Vagina (tissue), 2 donors: Measurements from ENCODE around the gene ATG5. TPM values are rescaled to one million over a fixed set of nuclear protein-coding genes. Genes with fewer than 3 reads are reported as not detected.

Experiments
- DNase-seq, 2 donors: peaks; one replicate each; pipeline ENCODE4 v3.0.0-alpha.2; 2017; ENCODE audit errors: extremely low spot score in 2 of 2
- H3K27ac ChIP-seq: fragments of 200-600 bp; sonication (generic); one replicate; pipeline ENCODE4 v1.5.1; 2019
- H3K27me3 ChIP-seq: fragments of 200-600 bp; sonication (generic); one replicate; pipeline ENCODE4 v1.5.1; 2019
- H3K36me3 ChIP-seq, 2 donors: fragments of 200-600 bp; sonication (generic); one replicate each; pipeline ENCODE4 v1.5.1; 2017 to 2019
- H3K4me1 ChIP-seq: fragments of 200-600 bp; sonication (generic); one replicate; pipeline ENCODE4 v1.5.1; 2019
- H3K4me3 ChIP-seq, 2 donors: fragments of 200-600 bp; sonication (generic); 1 replicate in 1 of 2; 2 replicates in 1 of 2; pipeline ENCODE4 v1.5.1; 2016 to 2019
- H3K9me3 ChIP-seq: fragments of 200-600 bp; sonication (generic); one replicate; pipeline ENCODE4 v1.5.1; 2019
- POLR2A ChIP-seq, 2 donors: fragments of 450-650 bp; IDR thresholded peaks; one replicate each; pipeline ENCODE4 v1.6.1; 2017; ENCODE audit warnings: antibody characterized with exemption in 2 of 2, mild to moderate bottlenecking in 2 of 2, moderate library complexity in 2 of 2
- POLR2AphosphoS5 ChIP-seq, 2 donors: sonication (generic); formaldehyde crosslinking; IDR thresholded peaks; one replicate each; pipeline ENCODE4 v1.9.0; 2017; ENCODE audit warnings: antibody characterized with exemption in 2 of 2, mild to moderate bottlenecking in 2 of 2, low read depth in 1 of 2; ENCODE audit not compliant: insufficient read depth in 1 of 2
- intact Hi-C: fragments of 100-400 bp; cut with DNase I; formaldehyde crosslinking; loops from one replicate; pipeline ENCODE4 v1.15.1; 2023
- total RNA-seq: library from RNA; depleted of rRNA; stranded (reverse); fragments of >200 nt; gene quantifications from one replicate; pipeline ENCODE4 v1.2.3, GENCODE V29; 2016
- TF ChIP-seq, protein P1 (sequence below), 3 experiments: fragments of 450-650 bp in 2 of 3; fragments of 200-600 bp in 1 of 3; sonication (generic) in 1 of 3; IDR thresholded peaks; one replicate each; pipeline ENCODE4 v1.5.1; 2017 to 2019; ENCODE audit warnings: antibody characterized with exemption in 3 of 3, mild to moderate bottlenecking in 2 of 3, moderate library complexity in 2 of 3

The ATG5 gene
- total RNA-seq, 1 donor from 2014 or later, result 37.1 TPM

DNA sequence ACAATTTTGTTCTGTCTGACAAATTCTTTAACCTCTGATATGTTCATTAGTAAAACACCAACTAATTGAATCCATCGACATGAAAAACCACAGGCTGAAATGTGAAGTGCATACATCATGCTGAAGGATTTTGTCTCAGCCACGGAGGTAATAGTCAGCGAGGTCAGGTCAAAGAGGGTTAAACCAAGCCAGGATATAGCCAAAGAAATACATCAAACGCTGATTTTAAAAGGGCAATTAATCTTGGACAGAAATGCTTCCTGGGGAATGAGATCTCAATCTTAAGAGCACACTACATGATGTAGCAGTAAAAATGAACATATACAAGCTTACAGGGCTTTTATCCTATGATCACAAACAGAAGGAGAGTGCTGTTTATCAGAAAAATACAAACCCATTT is 132.7 kb downstream of the ATG5 start:
- no peak overlapping the region for H3K4me3 ChIP-seq
- H3K27me3 ChIP-seq, result no peaks in the 10 kb centered on the region
- no peaks in the 10 kb centered on the region for H3K9me3 ChIP-seq
- H3K27ac ChIP-seq, result no peak overlapping the region
- TF ChIP-seq POLR2AphosphoS5 (IDR thresholded peaks at IDR 0.05; ENCODE audit: insufficient read depth in 1 of 2, low read depth in 1 of 2) (no peak), POLR2A (IDR thresholded peaks at IDR 0.05) (no peak)
- TF ChIP-seq, protein P1, sequence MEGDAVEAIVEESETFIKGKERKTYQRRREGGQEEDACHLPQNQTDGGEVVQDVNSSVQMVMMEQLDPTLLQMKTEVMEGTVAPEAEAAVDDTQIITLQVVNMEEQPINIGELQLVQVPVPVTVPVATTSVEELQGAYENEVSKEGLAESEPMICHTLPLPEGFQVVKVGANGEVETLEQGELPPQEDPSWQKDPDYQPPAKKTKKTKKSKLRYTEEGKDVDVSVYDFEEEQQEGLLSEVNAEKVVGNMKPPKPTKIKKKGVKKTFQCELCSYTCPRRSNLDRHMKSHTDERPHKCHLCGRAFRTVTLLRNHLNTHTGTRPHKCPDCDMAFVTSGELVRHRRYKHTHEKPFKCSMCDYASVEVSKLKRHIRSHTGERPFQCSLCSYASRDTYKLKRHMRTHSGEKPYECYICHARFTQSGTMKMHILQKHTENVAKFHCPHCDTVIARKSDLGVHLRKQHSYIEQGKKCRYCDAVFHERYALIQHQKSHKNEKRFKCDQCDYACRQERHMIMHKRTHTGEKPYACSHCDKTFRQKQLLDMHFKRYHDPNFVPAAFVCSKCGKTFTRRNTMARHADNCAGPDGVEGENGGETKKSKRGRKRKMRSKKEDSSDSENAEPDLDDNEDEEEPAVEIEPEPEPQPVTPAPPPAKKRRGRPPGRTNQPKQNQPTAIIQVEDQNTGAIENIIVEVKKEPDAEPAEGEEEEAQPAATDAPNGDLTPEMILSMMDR (IDR thresholded peaks at IDR 0.05), result no peak
- intact Hi-C loops, result no loop called here
- H3K36me3 ChIP-seq, result no peaks in the 10 kb centered on the region
- no peaks in the 10 kb centered on the region for H3K4me1 ChIP-seq
- DNase-seq, result no peak

DNA sequence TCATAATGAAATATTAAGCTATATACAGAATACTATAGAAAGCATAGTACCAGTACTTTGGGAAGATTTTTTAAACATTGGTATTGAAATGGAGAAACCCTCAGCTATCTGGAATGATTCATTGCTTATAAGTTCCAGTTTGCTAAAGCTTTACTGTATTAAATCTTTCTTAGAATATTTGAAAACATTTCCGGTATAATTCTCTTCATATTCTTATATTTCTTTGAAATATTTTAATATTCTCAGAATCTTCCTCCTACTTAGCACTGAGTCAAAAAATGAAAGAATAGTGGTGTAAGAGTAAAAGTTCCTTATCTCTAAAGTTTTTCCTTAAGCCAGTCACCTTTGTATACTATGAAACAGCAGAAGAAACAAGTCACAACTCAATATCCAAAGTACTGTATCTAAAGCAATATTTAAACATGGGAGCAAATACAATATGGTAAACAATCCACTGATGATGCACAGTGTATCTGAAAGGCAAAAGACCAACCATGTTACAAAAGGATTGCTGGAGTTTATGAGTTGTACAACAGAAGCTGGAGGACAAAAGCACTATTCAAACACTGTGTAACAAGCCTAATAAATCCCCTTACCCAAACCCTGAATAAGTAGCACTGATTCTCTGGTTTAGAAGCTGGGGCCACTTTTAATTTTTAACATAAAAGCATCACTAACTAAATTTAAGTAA is 137.3 kb downstream of the ATG5 start:
- TF ChIP-seq, protein P1 (IDR thresholded peaks at IDR 0.05), result no peak
- TF ChIP-seq POLR2AphosphoS5 (IDR thresholded peaks at IDR 0.05; ENCODE audit: insufficient read depth in 1 of 2, low read depth in 1 of 2), result no peak
- no peak for TF ChIP-seq POLR2A (IDR thresholded peaks at IDR 0.05)
- no peak overlapping the region for H3K4me3 ChIP-seq
- H3K27ac ChIP-seq, result no peak overlapping the region
- intact Hi-C loops, result no loop called here
- H3K36me3 ChIP-seq, result no peaks in the 10 kb centered on the region
- H3K27me3 ChIP-seq, result no peaks in the 10 kb centered on the region
- H3K4me1 ChIP-seq, result no peaks in the 10 kb centered on the region
- H3K9me3 ChIP-seq, result no peaks in the 10 kb centered on the region
- no peak for DNase-seq

DNA sequence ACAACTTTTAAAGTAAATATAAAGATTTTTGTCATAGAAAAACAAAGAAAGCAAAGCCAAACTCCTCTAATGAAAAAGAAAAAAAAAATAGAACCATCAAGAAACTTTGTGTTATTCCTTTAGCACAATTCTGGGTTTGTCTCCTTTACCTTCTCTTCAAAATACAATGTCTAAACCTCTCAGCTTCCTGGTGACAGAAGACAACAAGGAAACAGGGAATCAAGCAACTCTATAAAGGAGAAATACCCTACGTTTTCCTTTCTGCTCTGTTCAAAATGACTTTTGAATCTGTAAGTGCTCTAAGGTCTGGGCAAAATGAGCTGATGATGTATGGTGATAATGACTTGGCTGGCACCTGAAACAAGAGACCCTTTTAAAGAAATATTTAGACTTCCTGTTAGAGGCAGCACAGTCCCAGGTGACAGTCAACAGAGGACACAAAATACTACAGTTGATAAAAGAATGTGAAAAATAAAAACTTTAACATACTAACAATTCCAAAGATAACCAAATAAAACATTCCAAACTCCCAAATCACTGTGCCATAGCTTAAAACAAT is 138.1 kb downstream of the ATG5 start:
- H3K36me3 ChIP-seq, result no peaks in the 10 kb centered on the region
- no peaks in the 10 kb centered on the region for H3K4me1 ChIP-seq
- no peaks in the 10 kb centered on the region for H3K9me3 ChIP-seq
- H3K27ac ChIP-seq, result no peak overlapping the region
- intact Hi-C loops, result no loop called here
- no peak overlapping the region for H3K4me3 ChIP-seq
- no peak for DNase-seq
- H3K27me3 ChIP-seq, result no peaks in the 10 kb centered on the region
- TF ChIP-seq, protein P1 (IDR thresholded peaks at IDR 0.05), result no peak
- TF ChIP-seq POLR2AphosphoS5 (IDR thresholded peaks at IDR 0.05; ENCODE audit: insufficient read depth in 1 of 2, low read depth in 1 of 2) (no peak), POLR2A (IDR thresholded peaks at IDR 0.05) (no peak)

DNA sequence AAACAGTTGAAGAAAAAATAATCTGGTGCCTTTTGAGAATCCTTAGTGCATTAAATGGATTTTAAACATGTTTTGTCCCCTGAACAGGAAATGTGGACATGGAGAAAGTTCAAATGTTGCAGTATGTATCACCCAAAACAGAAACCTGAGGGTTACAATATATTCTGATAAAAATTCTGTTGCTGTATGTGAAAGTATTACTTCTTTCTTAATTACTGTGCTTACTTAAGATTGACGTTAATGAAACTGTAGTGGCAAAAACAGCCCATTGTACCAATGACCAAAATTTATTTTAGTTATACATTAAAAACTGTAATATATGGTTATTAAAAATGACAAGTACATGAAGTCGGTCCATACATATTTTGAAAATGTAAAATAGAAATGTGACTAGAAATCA is 138.8 kb downstream of the ATG5 start:
- H3K4me3 ChIP-seq, result no peak overlapping the region
- no peak overlapping the region for H3K27ac ChIP-seq
- H3K9me3 ChIP-seq, result no peaks in the 10 kb centered on the region
- DNase-seq, result no peak
- H3K4me1 ChIP-seq, result no peaks in the 10 kb centered on the region
- TF ChIP-seq POLR2A (IDR thresholded peaks at IDR 0.05) (no peak), POLR2AphosphoS5 (IDR thresholded peaks at IDR 0.05; ENCODE audit: insufficient read depth in 1 of 2, low read depth in 1 of 2) (no peak)
- TF ChIP-seq, protein P1 (IDR thresholded peaks at IDR 0.05), result no peak
- no peaks in the 10 kb centered on the region for H3K27me3 ChIP-seq
- H3K36me3 ChIP-seq, result no peaks in the 10 kb centered on the region
- intact Hi-C loops, result no loop called here

DNA sequence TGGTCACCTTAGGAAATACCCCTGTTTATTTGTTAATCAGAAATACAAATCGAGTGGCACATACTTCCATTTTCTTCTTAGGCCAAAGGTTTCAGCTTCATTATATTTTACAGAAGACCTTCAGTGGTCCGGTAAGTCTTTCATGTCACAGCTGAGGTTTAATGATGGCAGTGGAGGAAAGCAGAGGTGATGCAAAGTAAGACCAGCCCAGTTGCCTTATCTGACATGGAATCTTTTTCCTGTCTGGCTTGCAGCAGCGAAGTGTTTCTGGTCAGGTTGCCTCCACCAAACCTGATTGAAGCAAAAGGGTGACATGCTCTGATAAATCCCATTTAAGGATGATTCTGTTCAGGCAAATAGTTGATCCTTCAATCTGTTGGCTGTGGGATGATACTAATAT is 139.4 kb downstream of the ATG5 start:
- Histone ChIP-seq H3K4me1 (no peaks in the 10 kb centered on the region), H3K27ac (no peak overlapping the region), H3K9me3 (no peaks in the 10 kb centered on the region), H3K4me3 (no peak overlapping the region), H3K36me3 (no peaks in the 10 kb centered on the region), H3K27me3 (no peaks in the 10 kb centered on the region)
- no peak for DNase-seq
- intact Hi-C loops, result no loop called here
- TF ChIP-seq POLR2A (IDR thresholded peaks at IDR 0.05), result no peak
- TF ChIP-seq, protein P1 (IDR thresholded peaks at IDR 0.05), result no peak
- TF ChIP-seq POLR2AphosphoS5 (IDR thresholded peaks at IDR 0.05; ENCODE audit: insufficient read depth in 1 of 2, low read depth in 1 of 2), result no peak
